HEK293 (cell line): ENCODE results near the gene RPL36.

ENCODE experiments used
- ELK4 ChIP-seq: IDR thresholded peaks from 2 replicates; pipeline ENCODE4 v1.6.1; 2011; ENCODE audit warnings: mild to moderate bottlenecking, low read depth, low read length, borderline replicate concordance
- HOXD13 ChIP-seq: sonication (generic); formaldehyde crosslinking; IDR thresholded peaks from 2 replicates; pipeline ENCODE4 v1.8.0; 2022; ENCODE audit warnings: missing genetic modification reagents, borderline replicate concordance
- INSM2 ChIP-seq: fragments of 450-650 bp; formaldehyde crosslinking; IDR thresholded peaks from 2 replicates; pipeline ENCODE4 v1.5.1; 2016; ENCODE audit warnings: missing biosample characterization, missing genetic modification characterization
- KLF16 ChIP-seq: fragments of 450-650 bp; formaldehyde crosslinking; IDR thresholded peaks from 2 replicates; pipeline ENCODE4 v1.5.1; 2017; ENCODE audit warnings: missing biosample characterization, missing genetic modification characterization
- REST ChIP-seq: fragments of 450-650 bp; formaldehyde crosslinking; IDR thresholded peaks from 2 replicates; pipeline ENCODE4 v1.5.1; 2016; ENCODE audit warnings: missing biosample characterization, missing genetic modification characterization
- ZEB2 ChIP-seq: fragments of 450-650 bp; formaldehyde crosslinking; IDR thresholded peaks from 2 replicates; pipeline ENCODE4 v1.5.1; 2016; ENCODE audit warnings: missing biosample characterization, missing genetic modification characterization
- ZNF24 ChIP-seq: fragments of 450-650 bp; formaldehyde crosslinking; IDR thresholded peaks from 2 replicates; pipeline ENCODE4 v1.5.1; 2016; ENCODE audit warnings: missing biosample characterization, missing genetic modification characterization
- ZNF26 ChIP-seq: fragments of 450-650 bp; formaldehyde crosslinking; IDR thresholded peaks from 2 replicates; pipeline ENCODE4 v1.5.1; 2016; ENCODE audit warnings: missing biosample characterization, missing genetic modification characterization
- ZNF433 ChIP-seq: fragments of 450-650 bp; formaldehyde crosslinking; IDR thresholded peaks from 2 replicates; pipeline ENCODE4 v1.5.1; 2016; ENCODE audit warnings: missing biosample characterization, missing genetic modification characterization, low read depth
- ZNF514 ChIP-seq: fragments of 450-650 bp; formaldehyde crosslinking; IDR thresholded peaks from 2 replicates; pipeline ENCODE4 v1.5.1; 2016; ENCODE audit warnings: missing biosample characterization, missing genetic modification characterization
- ZNF624 ChIP-seq: fragments of 450-650 bp; formaldehyde crosslinking; IDR thresholded peaks from 2 replicates; pipeline ENCODE4 v1.5.1; 2017; ENCODE audit warnings: missing biosample characterization, missing genetic modification characterization
- ZXDB ChIP-seq: fragments of 450-650 bp; formaldehyde crosslinking; IDR thresholded peaks from 2 replicates; pipeline ENCODE4 v1.5.1; 2016; ENCODE audit warnings: missing biosample characterization, missing genetic modification characterization
- TF ChIP-seq, protein P1 (sequence below): fragments of 450-650 bp; formaldehyde crosslinking; IDR thresholded peaks from 2 replicates; pipeline ENCODE4 v1.5.1; 2016; ENCODE audit warnings: missing biosample characterization, missing genetic modification characterization

DNA sequence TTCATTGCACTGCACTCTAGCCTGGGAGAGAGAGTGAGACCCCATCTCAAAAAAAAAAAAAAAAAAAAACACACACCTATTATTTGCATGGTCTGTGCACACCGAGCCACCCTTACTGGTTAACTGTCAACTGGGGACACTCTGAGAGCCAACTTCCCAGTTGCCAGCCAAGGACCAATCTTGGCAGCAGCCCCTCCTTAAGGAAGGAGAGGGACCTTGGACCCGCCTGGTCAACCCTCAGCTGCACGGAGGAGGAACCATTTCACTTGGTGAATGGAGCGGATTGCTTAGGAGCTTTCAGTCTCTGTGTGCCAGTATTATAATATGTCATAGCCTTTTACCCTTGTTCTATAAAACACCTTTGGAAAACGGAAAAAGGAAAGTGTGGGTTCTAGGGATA lies 34.7 kb upstream of the RPL36 start:
- no peak for TF ChIP-seq ZNF514 (tag by site-specific recombination)
- TF ChIP-seq, protein P1, sequence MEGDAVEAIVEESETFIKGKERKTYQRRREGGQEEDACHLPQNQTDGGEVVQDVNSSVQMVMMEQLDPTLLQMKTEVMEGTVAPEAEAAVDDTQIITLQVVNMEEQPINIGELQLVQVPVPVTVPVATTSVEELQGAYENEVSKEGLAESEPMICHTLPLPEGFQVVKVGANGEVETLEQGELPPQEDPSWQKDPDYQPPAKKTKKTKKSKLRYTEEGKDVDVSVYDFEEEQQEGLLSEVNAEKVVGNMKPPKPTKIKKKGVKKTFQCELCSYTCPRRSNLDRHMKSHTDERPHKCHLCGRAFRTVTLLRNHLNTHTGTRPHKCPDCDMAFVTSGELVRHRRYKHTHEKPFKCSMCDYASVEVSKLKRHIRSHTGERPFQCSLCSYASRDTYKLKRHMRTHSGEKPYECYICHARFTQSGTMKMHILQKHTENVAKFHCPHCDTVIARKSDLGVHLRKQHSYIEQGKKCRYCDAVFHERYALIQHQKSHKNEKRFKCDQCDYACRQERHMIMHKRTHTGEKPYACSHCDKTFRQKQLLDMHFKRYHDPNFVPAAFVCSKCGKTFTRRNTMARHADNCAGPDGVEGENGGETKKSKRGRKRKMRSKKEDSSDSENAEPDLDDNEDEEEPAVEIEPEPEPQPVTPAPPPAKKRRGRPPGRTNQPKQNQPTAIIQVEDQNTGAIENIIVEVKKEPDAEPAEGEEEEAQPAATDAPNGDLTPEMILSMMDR (tag by site-specific recombination) = no peak
- TF ChIP-seq ZNF624 (tag by site-specific recombination) = no peak
- no peak for TF ChIP-seq ZXDB (tag by site-specific recombination)
- TF ChIP-seq ZEB2 = no peak
- no peak for TF ChIP-seq ELK4
- TF ChIP-seq HOXD13 = no peak
- TF ChIP-seq REST = no peak
- TF ChIP-seq ZNF26 (tag by site-specific recombination) = no peak
- TF ChIP-seq ZNF24 (tag by site-specific recombination) = no peak
- TF ChIP-seq KLF16 (tag by site-specific recombination) = no peak
- no peak for TF ChIP-seq ZNF433 (tag by site-specific recombination)
- no peak for TF ChIP-seq INSM2
